ENCODE results near the gene PYCARD. TPM values are rescaled to one million over a fixed set of nuclear protein-coding genes. Genes with fewer than 3 reads are reported as not detected.

Gene PYCARD
- total RNA-seq, 1 experiment from 2014 or later: 99.4 TPM

- in situ Hi-C loops (cut with HindIII; ENCODE audit: low pct_unique_long_range_greater_than_20kb, low sequenced_read_pairs): no loop called here
- TF ChIP-seq TCF7L2 (IDR thresholded peaks at IDR 0.05; ENCODE audit: low read depth, low read length) (no peak), POLR2AphosphoS5 (IDR thresholded peaks at IDR 0.05; ENCODE audit: low read depth, low read length) (no peak), CTCF (IDR thresholded peaks at IDR 0.05) (no peak), SIN3A (IDR thresholded peaks at IDR 0.05; ENCODE audit: borderline replicate concordance, insufficient read depth, low read depth, low read length) (no peak)
- TF ChIP-seq, protein P1, sequence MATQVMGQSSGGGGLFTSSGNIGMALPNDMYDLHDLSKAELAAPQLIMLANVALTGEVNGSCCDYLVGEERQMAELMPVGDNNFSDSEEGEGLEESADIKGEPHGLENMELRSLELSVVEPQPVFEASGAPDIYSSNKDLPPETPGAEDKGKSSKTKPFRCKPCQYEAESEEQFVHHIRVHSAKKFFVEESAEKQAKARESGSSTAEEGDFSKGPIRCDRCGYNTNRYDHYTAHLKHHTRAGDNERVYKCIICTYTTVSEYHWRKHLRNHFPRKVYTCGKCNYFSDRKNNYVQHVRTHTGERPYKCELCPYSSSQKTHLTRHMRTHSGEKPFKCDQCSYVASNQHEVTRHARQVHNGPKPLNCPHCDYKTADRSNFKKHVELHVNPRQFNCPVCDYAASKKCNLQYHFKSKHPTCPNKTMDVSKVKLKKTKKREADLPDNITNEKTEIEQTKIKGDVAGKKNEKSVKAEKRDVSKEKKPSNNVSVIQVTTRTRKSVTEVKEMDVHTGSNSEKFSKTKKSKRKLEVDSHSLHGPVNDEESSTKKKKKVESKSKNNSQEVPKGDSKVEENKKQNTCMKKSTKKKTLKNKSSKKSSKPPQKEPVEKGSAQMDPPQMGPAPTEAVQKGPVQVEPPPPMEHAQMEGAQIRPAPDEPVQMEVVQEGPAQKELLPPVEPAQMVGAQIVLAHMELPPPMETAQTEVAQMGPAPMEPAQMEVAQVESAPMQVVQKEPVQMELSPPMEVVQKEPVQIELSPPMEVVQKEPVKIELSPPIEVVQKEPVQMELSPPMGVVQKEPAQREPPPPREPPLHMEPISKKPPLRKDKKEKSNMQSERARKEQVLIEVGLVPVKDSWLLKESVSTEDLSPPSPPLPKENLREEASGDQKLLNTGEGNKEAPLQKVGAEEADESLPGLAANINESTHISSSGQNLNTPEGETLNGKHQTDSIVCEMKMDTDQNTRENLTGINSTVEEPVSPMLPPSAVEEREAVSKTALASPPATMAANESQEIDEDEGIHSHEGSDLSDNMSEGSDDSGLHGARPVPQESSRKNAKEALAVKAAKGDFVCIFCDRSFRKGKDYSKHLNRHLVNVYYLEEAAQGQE (IDR thresholded peaks at IDR 0.05; ENCODE audit: insufficient read depth in 1 of 2, low read depth in 2 of 2, low read length in 1 of 2): no peak
Observed at GRCh38 chr16:31223044-31223443, 20.5 kb upstream of the PYCARD start.

DNA sequence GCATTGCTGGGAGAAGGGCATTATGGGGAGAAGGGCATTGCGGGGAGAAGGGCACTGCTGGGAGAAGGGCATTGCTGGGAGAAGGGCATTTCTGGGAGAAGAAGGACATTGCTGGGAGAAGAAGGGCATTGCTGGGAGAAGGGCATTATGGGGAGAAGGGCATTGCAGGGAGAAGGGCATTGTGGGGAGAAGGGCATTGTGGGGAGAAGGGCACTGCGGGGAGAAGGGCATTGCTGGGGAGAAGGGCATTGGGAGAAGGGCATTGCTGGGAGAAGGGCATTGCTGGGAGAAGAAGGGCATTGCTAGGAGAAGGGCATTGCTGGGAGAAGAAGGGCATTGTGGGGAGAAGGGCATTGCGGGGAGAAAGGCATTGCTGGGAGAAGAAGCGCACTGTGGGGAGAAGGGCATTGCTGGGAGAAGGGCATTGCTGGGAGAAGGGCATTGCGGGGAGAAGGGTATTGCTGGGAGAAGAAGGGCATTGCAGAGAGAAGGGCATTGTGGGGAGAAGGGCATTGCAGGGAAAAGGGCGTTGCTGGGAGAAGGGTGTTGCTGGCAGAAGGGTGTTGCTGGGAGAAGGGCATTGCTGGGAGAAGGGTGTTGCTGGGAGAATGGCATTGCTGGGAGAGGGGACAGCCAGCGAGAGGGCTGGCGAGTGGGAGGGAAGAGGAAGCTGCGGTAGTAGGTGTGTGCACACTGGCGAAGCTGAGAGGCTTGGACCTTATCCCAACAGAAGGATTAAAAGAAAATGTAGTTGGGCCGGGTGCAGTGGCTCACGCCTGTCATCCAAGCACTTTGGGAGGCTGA, 19.0 kb upstream of the PYCARD start:
- Histone ChIP-seq H3K4me3 (ENCODE audit: low read depth in 2 of 2, low read length in 2 of 2) (no peak overlapping the region), H3K36me3 (ENCODE audit: control insufficient read depth, insufficient read depth, low read length) (no peaks in the 10 kb centered on the region), H3K4me1 (ENCODE audit: control insufficient read depth, insufficient read depth, low read length) (peaks cover 2% of the 10 kb centered on the region; the same call in 1 of the 2 replicates), H3K27ac (ENCODE audit: low read length) (no peak overlapping the region), H3K27me3 (ENCODE audit: control insufficient read depth, insufficient read depth, low read length) (no peaks in the 10 kb centered on the region), H3K9me3 (ENCODE audit: control insufficient read depth, insufficient read depth, low read depth, low read length) (no peaks in the 10 kb centered on the region)
- CTCF ChIA-PET: no interaction called here
- TF ChIP-seq, protein P1 (IDR thresholded peaks at IDR 0.05; ENCODE audit: insufficient read depth in 1 of 2, low read depth in 2 of 2, low read length in 1 of 2): no peak
- TF ChIP-seq CTCF (IDR thresholded peaks at IDR 0.05): no peak
- no peak for DNase-seq (ENCODE audit: low read depth, low spot score)
- intact Hi-C loops (cut with micrococcal nuclease; ENCODE audit: unreplicated experiment) (no loop called here), in situ Hi-C loops (cut with HindIII; ENCODE audit: low pct_unique_long_range_greater_than_20kb, low sequenced_read_pairs) (no loop called here)
- no TSS peak for BruUV-seq (replicated peaks)
- POLR2A ChIA-PET: interaction anchor here (0.8 kb wide), 1 partner anchor 92 kb away, joined by 4 read pairs; no protein-coding TSS in a partner anchor
- 0 out of 2 replicates have a peak, but pooled peaks have one; percentile 15 for ATAC-seq

More at GRCh38 chr16:31223044-31223443, 20.5 kb upstream of the PYCARD start:
- POLR2A ChIA-PET: no interaction called here
- CTCF ChIA-PET: no interaction called here
- H3K27me3 ChIP-seq (ENCODE audit: control insufficient read depth, insufficient read depth, low read length): no peaks in the 10 kb centered on the region
- H3K4me3 ChIP-seq (ENCODE audit: low read depth in 2 of 2, low read length in 2 of 2): no peak overlapping the region
- H3K36me3 ChIP-seq (ENCODE audit: control insufficient read depth, insufficient read depth, low read length): no peaks in the 10 kb centered on the region
- no peaks in the 10 kb centered on the region for H3K9me3 ChIP-seq (ENCODE audit: control insufficient read depth, insufficient read depth, low read depth, low read length)
- H3K4me1 ChIP-seq (ENCODE audit: control insufficient read depth, insufficient read depth, low read length): no peaks in the 10 kb centered on the region
- H3K27ac ChIP-seq (ENCODE audit: low read length): no peak overlapping the region
- DNase-seq (ENCODE audit: low read depth, low spot score) (no peak), ATAC-seq (no peak)
- BruUV-seq (replicated peaks): no TSS peak
- intact Hi-C loops (cut with micrococcal nuclease; ENCODE audit: unreplicated experiment): no loop called here

Measured in Panc1 (cell line).